Measurements from ENCODE around the gene CDH11. TPM values are rescaled to one million over a fixed set of nuclear protein-coding genes. Genes with fewer than 3 reads are reported as not detected.

CDH11 gene
- total and polyA plus RNA-seq, 10 of the 15 experiments (the other 5 are each of a cell fraction or from before 2014, with no cell fraction given): 0.31 to 9.7 (median 0.87) TPM

DNA sequence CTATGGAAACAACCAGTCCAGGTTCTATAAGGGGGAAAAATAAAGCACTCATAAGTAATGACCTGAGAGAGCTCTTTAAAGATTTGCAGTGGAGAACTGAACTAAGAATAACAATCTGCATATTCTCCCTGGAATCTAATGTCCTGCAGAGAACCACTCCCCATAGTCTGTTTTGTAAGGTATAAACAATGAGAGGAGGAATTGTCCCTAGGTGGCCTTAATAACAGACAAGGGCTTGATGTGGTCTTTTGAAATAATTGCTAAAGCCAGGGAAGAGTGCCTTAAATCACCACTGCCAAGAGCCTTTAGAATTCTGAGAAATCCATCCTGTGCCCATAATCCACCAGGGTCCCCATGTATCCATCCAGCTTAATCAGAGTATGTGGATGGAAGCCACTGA, 106.3 kb downstream of the CDH11 start (continued):
- TF ChIP-seq, protein P1, sequence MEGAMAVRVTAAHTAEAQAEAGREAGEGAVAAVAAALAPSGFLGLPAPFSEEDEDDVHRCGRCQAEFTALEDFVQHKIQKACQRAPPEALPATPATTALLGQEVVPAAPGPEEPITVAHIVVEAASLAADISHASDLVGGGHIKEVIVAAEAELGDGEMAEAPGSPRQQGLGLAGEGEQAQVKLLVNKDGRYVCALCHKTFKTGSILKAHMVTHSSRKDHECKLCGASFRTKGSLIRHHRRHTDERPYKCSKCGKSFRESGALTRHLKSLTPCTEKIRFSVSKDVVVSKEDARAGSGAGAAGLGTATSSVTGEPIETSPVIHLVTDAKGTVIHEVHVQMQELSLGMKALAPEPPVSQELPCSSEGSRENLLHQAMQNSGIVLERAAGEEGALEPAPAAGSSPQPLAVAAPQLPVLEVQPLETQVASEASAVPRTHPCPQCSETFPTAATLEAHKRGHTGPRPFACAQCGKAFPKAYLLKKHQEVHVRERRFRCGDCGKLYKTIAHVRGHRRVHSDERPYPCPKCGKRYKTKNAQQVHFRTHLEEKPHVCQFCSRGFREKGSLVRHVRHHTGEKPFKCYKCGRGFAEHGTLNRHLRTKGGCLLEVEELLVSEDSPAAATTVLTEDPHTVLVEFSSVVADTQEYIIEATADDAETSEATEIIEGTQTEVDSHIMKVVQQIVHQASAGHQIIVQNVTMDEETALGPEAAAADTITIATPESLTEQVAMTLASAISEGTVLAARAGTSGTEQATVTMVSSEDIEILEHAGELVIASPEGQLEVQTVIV (IDR thresholded peaks at IDR 0.05; ENCODE audit: borderline replicate concordance, partially characterized antibody): no peak

DNA sequence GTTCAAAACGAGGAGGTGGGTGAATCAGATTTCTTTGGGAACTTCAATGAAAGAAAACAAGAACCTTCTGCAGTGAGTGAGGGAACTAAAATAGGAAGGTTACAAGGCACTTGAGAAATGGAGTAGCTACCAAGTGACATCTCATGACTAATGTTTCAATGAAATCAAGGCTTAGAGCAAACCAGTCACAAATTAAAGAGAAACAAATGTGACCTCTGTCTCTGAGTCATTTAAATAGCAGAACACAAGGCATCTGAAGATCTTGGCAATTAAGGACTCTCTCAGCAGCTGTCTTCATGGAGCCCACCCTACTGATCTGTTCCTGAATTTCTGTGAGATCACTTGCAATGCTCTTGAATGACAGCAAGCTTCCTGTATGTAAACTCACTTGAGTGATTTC, 109.5 kb downstream of the CDH11 start:
- H3K9me3 ChIP-seq (replicated peaks; ENCODE audit: control insufficient read depth, insufficient read depth, low read length): no peaks in the 10 kb centered on the region
- in situ Hi-C loops (cut with MboI) (no loop called here), intact Hi-C loops (cut with micrococcal nuclease; ENCODE audit: unreplicated experiment) (no loop called here)
- CTCF ChIA-PET: interaction anchor here (1.3 kb wide), 1 partner anchor 9 kb away, joined by 4 read pairs; no protein-coding TSS in a partner anchor
- no peak overlapping the region for H3K9ac ChIP-seq (ENCODE audit: control insufficient read depth, insufficient read depth, low read length)
- TF ChIP-seq ASH2L (IDR thresholded peaks at IDR 0.05; ENCODE audit: borderline replicate concordance, low read depth): no peak
- no peak for TF ChIP-seq ETV6 (conservative IDR thresholded peaks at IDR 0.05 in 1 of 2, IDR thresholded peaks at IDR 0.05 in 1 of 2; ENCODE audit: borderline replicate concordance in 1 of 2, low read depth in 1 of 2)
- no peak for TF ChIP-seq BHLHE40 (IDR thresholded peaks at IDR 0.05; ENCODE audit: borderline replicate concordance in 1 of 2, low read depth in 2 of 2, low read length in 1 of 2)
- no peak for TF ChIP-seq POLR2A (IDR thresholded peaks at IDR 0.05; ENCODE audit: low read depth, low read length)
- TF ChIP-seq ZNF384 (IDR thresholded peaks at IDR 0.05; ENCODE audit: borderline replicate concordance, low read depth, low read length): no peak
- TF ChIP-seq, protein P2, sequence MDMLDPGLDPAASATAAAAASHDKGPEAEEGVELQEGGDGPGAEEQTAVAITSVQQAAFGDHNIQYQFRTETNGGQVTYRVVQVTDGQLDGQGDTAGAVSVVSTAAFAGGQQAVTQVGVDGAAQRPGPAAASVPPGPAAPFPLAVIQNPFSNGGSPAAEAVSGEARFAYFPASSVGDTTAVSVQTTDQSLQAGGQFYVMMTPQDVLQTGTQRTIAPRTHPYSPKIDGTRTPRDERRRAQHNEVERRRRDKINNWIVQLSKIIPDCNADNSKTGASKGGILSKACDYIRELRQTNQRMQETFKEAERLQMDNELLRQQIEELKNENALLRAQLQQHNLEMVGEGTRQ (IDR thresholded peaks at IDR 0.05; ENCODE audit: borderline replicate concordance, low read depth, low read length): no peak
- no peak overlapping the region for H3K27ac ChIP-seq (ENCODE audit: control insufficient read depth, insufficient read depth)
- RAD21 ChIA-PET (ENCODE audit: unreplicated experiment): no interaction called here
- ATAC-seq: no peak
- no peaks in the 10 kb centered on the region for H3K36me3 ChIP-seq (ENCODE audit: control insufficient read depth in 2 of 2, insufficient read depth in 2 of 2, low read length in 1 of 2)
- H3K4me3 ChIP-seq: no peak overlapping the region
- no peaks in the 10 kb centered on the region for H3K79me2 ChIP-seq (ENCODE audit: control insufficient read depth, insufficient read depth, low read length)
- H4K20me1 ChIP-seq (ENCODE audit: control insufficient read depth, insufficient read depth): no peaks in the 10 kb centered on the region
- SMC1A ChIA-PET (ENCODE audit: uncharacterized antibody, unreplicated experiment): interaction anchor here (1.0 to 1.6 kb wide), 4 partner anchors 9 to 30 kb away, joined by 3 to 4 read pairs (median 3); no protein-coding TSS in a partner anchor
- H3K27me3 ChIP-seq (replicated peaks in 1 of 2; ENCODE audit: control insufficient read depth in 2 of 2, insufficient read depth in 2 of 2, low read length in 1 of 2): no peaks in the 10 kb centered on the region
- no peaks in the 10 kb centered on the region for H3K4me1 ChIP-seq (ENCODE audit: control insufficient read depth, insufficient read depth, low read length)
- H3K4me2 ChIP-seq (ENCODE audit: control insufficient read depth, insufficient read depth): no peak overlapping the region
- no peak overlapping the region for H2AFZ ChIP-seq (ENCODE audit: control insufficient read depth, low read depth, low read length)
- no peak for DNase-seq (ENCODE audit: low read depth, low spot score)
- BruUV-seq (replicated peaks): no TSS peak
- WGBS (ENCODE audit: insufficient coverage, insufficient replicate concordance, low lambda C conversion rate, missing lambda C conversion rate): 8% methylated on average over 1 of the region's 1 CpG
- no peak for FAIRE-seq
- POLR2A ChIA-PET: no interaction called here

Data from GM12878 (cell line).